ENCODE data around the gene TRAPPC11. TPM values are rescaled to one million over a fixed set of nuclear protein-coding genes. Genes with fewer than 3 reads are reported as not detected.

The TRAPPC11 gene
- total and polyA plus RNA-seq, 9 donors: 21.2 to 52.7 (median 40.5) TPM

- Histone ChIP-seq H3K27me3 (no peaks in the 10 kb centered on the region), H3K4me1 (ENCODE audit: insufficient read depth) (no peaks in the 10 kb centered on the region), H3K36me3 (no peaks in the 10 kb centered on the region), H3K4me3 (no peak overlapping the region), H3K9me3 (no peaks in the 10 kb centered on the region), H3K27ac (no peak overlapping the region)
- TF ChIP-seq POLR2A (IDR thresholded peaks at IDR 0.05) (no peak), EP300 (IDR thresholded peaks at IDR 0.05) (no peak), CTCF (IDR thresholded peaks at IDR 0.05) (no peak)
- WGBS, 3 donors: 72 to 79% (median 75%) methylated on average over 22 of the region's 22 CpGs
- intact Hi-C loops (cut with DNase I): loop anchor here in 1 of 4 donors (10.0 kb wide), 1 partner anchor 254 kb away; no protein-coding TSS in a partner anchor
- DNase-seq: no peak
Measured at GRCh38 chr4:183728223-183729068, 69.4 kb downstream of the TRAPPC11 start.

DNA sequence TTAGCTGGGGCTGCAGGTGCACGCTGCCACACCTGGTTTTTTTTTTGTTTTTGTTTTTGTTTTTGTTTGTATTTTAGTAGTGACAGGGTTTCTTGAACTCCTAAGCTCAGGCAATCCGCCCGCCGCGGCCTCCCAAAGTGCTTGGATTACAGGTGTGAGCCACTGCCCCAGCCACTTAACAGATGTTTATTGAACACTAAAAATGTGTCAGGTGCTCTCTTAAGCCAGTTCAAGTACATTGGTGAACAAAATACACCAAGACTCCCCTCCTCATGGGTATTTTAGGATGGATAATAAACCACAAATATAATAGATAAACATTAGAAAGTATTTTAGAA is 69.9 kb downstream of the TRAPPC11 start:
- Histone ChIP-seq H3K36me3 (no peaks in the 10 kb centered on the region), H3K27ac (no peak overlapping the region), H3K4me3 (no peak overlapping the region), H3K4me1 (ENCODE audit: insufficient read depth) (no peaks in the 10 kb centered on the region), H3K27me3 (no peaks in the 10 kb centered on the region), H3K9me3 (no peaks in the 10 kb centered on the region)
- WGBS, 3 donors: 86 to 94% (median 91%) methylated on average over 5 of the region's 5 CpGs
- DNase-seq: no peak
- TF ChIP-seq CTCF (IDR thresholded peaks at IDR 0.05): no peak
- TF ChIP-seq POLR2A (IDR thresholded peaks at IDR 0.05): no peak
- no peak for TF ChIP-seq EP300 (IDR thresholded peaks at IDR 0.05)
- intact Hi-C loops (cut with DNase I): loop anchor here in 1 of 4 donors (10.0 kb wide), 1 partner anchor 254 kb away; no protein-coding TSS in a partner anchor

DNA sequence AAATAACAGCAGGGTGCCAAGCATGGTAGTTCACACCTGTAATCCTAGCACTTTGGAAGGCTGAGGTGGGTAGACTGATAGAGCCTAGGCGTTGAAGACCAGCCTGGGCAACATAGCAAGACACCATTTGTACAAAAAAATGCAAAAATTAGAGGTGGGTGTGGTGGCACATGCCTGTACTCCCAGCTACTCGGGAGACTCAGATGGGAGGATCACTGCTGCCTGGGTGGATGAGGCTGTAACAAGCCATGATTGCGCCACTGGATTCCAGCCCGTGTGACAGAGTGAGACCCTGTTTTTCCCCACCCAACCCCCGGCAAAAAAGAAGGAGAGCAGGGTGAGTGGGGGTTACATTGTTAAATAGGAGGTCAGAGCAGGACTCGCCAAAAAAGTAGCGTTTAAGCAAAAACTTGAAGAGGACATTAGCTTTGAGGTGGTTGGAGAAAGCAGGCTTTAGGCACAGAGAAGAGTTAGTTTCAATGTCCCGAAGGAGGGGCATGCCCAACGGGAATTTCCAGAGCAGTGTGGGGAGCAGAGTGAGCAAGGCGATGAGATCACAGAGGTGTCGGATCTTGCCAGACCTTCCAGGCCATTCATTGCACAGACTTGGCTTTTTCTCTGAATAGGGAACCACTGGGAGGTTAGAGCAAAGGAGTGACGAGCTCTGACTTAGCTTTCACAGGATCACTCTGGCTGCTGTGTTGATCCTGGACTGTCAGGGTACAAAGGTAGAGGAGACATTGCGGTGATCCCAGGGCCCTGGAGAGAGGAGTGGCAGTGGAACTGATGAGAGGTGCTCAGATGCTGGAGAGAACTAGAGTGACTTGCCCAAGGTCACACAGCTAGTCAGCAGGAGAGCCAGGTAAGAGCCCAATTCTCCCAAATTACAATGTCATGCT is 70.6 kb downstream of the TRAPPC11 start:
- no peak overlapping the region for H3K4me3 ChIP-seq
- no peak for DNase-seq
- intact Hi-C loops (cut with DNase I): loop anchor here in 1 of 4 donors (10.0 kb wide), 1 partner anchor 255 kb away; no protein-coding TSS in a partner anchor
- no peaks in the 10 kb centered on the region for H3K27me3 ChIP-seq
- WGBS, 3 donors: 63 to 71% (median 69%) methylated on average over 13 of the region's 13 CpGs
- no peak for TF ChIP-seq CTCF (IDR thresholded peaks at IDR 0.05)
- TF ChIP-seq EP300 (IDR thresholded peaks at IDR 0.05): no peak
- no peak for TF ChIP-seq POLR2A (IDR thresholded peaks at IDR 0.05)
- H3K36me3 ChIP-seq: no peaks in the 10 kb centered on the region
- H3K27ac ChIP-seq: no peak overlapping the region
- H3K4me1 ChIP-seq (ENCODE audit: insufficient read depth): no peaks in the 10 kb centered on the region
- H3K9me3 ChIP-seq: no peaks in the 10 kb centered on the region

DNA sequence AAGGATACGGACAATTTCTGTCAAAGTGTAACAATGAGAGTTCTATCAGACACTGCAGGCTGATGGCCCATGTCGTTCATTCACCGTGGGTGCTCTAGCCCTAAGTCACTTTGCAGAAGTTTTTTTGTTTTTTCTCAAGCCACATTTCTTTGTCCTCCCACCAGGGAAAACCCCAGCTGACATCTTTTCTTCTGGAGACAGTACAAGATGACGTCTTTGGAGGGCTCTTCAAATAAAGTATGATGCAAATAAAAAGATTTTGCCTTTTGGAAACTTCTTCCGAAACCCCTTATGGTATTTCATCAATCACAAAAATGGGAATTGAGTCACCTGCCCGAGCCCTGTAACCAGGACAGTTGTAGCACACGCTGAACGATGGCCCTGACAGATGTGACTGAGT is 73.2 kb downstream of the TRAPPC11 start:
- intact Hi-C loops (cut with DNase I): no loop called here
- no peaks in the 10 kb centered on the region for H3K36me3 ChIP-seq
- WGBS, 3 donors: 80 to 90% (median 88%) methylated on average over 8 of the region's 8 CpGs
- no peak for TF ChIP-seq POLR2A (IDR thresholded peaks at IDR 0.05)
- no peak for TF ChIP-seq CTCF (IDR thresholded peaks at IDR 0.05)
- no peaks in the 10 kb centered on the region for H3K9me3 ChIP-seq
- no peaks in the 10 kb centered on the region for H3K4me1 ChIP-seq (ENCODE audit: insufficient read depth)
- DNase-seq: no peak
- no peak overlapping the region for H3K4me3 ChIP-seq
- H3K27me3 ChIP-seq: no peaks in the 10 kb centered on the region
- no peak overlapping the region for H3K27ac ChIP-seq
